ENCODE results near the gene RBBP8.

GRCh38 chr18:23065234-23065806 is 132.2 kb downstream of the RBBP8 start:
- TF ChIP-seq CSDC2 (CRISPR knock-in tag; IDR thresholded peaks at IDR 0.05) (no peak), ZFP3 (CRISPR knock-in tag; IDR thresholded peaks at IDR 0.05) (no peak)

Data from SK-N-SH treated with all-trans-retinoic acid at 6 μM for 48 hours (cell line).